Keratinocyte (primary cell): Measurements from ENCODE around the gene CD8A.

Source experiments
- EZH2 ChIP-seq: IDR thresholded peaks from one replicate; pipeline ENCODE4 v1.6.1; 2012; ENCODE audit warnings: inconsistent platforms, mild to moderate bottlenecking, low read length, moderate library complexity
- TF ChIP-seq, protein P1 (sequence below), 3 experiments: IDR thresholded peaks in 1 of 3; conservative IDR thresholded peaks in 1 of 3; optimal IDR thresholded peaks in 1 of 3; 2 replicates in 2 of 3; 3 replicates in 1 of 3; pipeline versions ENCODE3 to v1.5.1; 2011; ENCODE audit warnings: low read length in 3 of 3, mild to moderate bottlenecking in 3 of 3, moderate library complexity in 2 of 3, control low read depth in 1 of 3, inconsistent platforms in 1 of 3; ENCODE audit not compliant: insufficient read depth in 2 of 3; ENCODE audit errors: extremely low read depth in 1 of 3

- TF ChIP-seq, protein P1, sequence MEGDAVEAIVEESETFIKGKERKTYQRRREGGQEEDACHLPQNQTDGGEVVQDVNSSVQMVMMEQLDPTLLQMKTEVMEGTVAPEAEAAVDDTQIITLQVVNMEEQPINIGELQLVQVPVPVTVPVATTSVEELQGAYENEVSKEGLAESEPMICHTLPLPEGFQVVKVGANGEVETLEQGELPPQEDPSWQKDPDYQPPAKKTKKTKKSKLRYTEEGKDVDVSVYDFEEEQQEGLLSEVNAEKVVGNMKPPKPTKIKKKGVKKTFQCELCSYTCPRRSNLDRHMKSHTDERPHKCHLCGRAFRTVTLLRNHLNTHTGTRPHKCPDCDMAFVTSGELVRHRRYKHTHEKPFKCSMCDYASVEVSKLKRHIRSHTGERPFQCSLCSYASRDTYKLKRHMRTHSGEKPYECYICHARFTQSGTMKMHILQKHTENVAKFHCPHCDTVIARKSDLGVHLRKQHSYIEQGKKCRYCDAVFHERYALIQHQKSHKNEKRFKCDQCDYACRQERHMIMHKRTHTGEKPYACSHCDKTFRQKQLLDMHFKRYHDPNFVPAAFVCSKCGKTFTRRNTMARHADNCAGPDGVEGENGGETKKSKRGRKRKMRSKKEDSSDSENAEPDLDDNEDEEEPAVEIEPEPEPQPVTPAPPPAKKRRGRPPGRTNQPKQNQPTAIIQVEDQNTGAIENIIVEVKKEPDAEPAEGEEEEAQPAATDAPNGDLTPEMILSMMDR (optimal IDR thresholded peaks at IDR 0.05 in 1 of 3, IDR thresholded peaks at IDR 0.05 in 1 of 3, conservative IDR thresholded peaks at IDR 0.05 in 1 of 3; ENCODE audit: extremely low read depth in 1 of 3, insufficient read depth in 2 of 3, low read length in 3 of 3) = no peak
- TF ChIP-seq EZH2 = peak; percentile 100
Observed at GRCh38 chr2:86790134-86790675, 508 bp downstream of the CD8A start.
